D721Med (cell line): ENCODE results near the gene LRRC1.

Experiments
- DNase-seq: peaks from one replicate; pipeline ENCODE4 v3.0.0; 2011; ENCODE audit warnings: low spot score; ENCODE audit not compliant: insufficient read length
- FAIRE-seq: peaks from 2 replicates; lab custom pipeline; 2011; peaks lifted over from hg19 to GRCh38; lab: Jason Lieb, UNC
- TF ChIP-seq, protein P1 (sequence below): IDR thresholded peaks from 2 replicates; pipeline ENCODE4 v1.5.1; 2012; ENCODE audit warnings: mild to moderate bottlenecking, control low read depth; ENCODE audit not compliant: insufficient read depth; ENCODE audit errors: missing control alignments

The LRRC1 gene

DNA sequence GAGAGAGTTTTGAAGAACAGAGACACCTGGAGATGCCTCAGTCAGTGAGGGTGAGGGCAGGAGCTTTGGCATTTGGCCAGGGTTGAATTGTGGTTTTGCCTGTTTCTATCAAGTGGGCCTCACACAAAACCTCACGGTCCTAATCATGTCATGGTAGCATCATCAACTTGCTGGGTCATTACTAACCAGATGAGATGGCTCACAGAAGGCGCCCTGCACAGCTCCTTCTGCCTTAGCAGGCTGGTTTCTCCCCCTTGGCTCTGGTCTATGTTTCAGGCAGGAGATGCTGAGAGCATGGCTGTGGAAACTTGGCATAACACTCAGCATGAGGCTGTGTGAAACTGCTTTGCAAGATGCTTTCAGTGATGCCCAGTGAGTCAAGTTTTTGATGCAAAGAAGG, 99.3 kb downstream of the LRRC1 start:
- DNase-seq, result no peak
- FAIRE-seq, result no peak
- TF ChIP-seq, protein P1, sequence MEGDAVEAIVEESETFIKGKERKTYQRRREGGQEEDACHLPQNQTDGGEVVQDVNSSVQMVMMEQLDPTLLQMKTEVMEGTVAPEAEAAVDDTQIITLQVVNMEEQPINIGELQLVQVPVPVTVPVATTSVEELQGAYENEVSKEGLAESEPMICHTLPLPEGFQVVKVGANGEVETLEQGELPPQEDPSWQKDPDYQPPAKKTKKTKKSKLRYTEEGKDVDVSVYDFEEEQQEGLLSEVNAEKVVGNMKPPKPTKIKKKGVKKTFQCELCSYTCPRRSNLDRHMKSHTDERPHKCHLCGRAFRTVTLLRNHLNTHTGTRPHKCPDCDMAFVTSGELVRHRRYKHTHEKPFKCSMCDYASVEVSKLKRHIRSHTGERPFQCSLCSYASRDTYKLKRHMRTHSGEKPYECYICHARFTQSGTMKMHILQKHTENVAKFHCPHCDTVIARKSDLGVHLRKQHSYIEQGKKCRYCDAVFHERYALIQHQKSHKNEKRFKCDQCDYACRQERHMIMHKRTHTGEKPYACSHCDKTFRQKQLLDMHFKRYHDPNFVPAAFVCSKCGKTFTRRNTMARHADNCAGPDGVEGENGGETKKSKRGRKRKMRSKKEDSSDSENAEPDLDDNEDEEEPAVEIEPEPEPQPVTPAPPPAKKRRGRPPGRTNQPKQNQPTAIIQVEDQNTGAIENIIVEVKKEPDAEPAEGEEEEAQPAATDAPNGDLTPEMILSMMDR, result no peak

DNA sequence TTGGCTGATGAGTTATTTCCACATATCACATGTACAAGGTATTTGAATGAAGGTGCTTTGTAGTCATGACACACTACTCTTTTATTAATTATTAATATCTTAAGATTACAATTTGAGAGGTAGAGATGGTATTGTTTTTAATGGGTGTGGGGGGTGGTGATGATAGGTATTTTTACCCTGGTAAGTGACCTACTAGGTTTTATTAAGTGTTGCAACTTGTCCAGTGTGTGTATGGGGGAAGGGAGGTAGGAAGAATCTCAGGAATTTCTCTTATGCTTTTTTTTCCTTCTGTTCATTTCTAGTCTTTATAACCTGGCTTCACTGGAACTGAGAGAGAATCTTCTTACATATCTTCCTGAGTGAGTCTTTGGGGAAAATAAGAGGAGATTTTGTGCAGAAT, 101.4 kb downstream of the LRRC1 start:
- no peak for FAIRE-seq
- DNase-seq, result no peak
- TF ChIP-seq, protein P1, result no peak

DNA sequence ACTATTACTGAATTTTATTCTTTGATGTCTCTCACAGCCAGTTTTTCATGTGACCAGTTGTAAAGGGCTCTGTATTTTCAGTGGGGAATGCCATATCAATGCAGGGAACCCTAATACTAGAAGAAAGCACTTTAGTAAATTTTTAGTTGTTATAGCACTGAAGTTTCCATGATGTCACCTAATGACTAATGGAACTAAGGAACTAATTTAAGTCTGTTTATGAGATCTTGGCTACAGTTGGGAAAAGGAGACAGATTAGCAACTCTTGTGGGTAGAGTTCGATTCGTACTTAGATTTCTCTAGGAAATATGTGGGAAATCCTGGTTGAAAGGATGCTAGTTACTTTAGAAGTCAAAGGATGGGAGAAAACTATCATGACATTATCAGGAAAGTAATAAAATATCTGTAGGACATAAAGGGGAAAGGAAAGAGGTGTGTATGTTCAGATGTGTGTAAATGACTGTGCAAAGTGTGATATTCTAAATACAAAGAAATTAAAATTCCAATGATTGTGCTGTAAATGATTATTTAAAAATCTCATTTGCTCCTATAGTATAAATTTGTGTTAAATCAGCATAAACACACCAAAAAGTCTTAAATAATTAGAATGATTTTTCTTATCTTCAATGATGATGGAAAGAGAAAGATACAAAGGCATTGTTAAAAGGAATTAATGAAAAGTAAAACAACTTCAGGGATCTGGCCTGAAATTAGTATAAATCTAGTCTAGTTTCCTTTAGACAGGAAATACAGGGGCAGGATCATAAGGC, 103.4 kb downstream of the LRRC1 start:
- FAIRE-seq, result no peak
- TF ChIP-seq, protein P1, result no peak

DNA sequence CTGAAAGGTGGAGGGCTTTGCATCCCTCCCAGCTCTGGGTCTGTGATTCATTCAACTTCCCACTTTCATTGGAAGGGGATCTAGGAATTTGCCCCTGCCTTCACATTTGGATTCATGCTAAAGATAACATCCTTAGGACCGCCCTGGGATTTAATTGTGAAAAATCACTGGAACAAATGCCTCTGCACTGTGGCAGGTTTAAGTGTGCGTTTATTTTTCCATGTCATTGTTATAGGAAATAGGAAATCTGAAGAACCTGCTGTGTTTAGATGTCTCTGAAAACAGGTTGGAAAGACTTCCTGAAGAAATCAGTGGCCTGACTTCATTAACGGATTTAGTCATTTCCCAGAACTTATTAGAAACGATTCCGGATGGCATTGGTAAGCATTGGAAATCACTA, 104.7 kb downstream of the LRRC1 start:
- FAIRE-seq (no peak), DNase-seq (no peak)
- TF ChIP-seq, protein P1, result no peak

More for the DNA sequence above, 103.4 kb downstream of the LRRC1 start:
- no peak for DNase-seq

DNA sequence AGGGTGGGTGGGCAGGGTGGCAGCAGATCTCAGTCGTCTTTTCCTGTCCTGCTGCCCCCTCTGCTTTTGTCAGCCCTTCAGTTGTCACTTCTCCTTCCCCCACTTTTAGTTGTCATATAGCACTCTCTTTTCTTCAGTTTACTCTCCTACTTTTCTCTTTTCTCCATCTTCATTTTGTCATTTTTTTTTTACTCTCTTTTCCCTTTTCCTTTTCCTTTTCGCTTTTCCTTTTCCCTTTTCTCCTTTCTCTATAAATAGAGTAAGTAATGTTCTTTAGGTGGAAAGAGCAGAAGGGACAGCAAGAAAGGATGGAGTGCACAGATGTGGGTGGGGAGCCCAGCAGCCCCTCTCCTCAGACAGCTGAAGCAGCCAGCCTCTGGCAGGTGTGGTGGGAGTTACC, 108.6 kb downstream of the LRRC1 start:
- DNase-seq (no peak), FAIRE-seq (no peak)
- TF ChIP-seq, protein P1, result no peak

DNA sequence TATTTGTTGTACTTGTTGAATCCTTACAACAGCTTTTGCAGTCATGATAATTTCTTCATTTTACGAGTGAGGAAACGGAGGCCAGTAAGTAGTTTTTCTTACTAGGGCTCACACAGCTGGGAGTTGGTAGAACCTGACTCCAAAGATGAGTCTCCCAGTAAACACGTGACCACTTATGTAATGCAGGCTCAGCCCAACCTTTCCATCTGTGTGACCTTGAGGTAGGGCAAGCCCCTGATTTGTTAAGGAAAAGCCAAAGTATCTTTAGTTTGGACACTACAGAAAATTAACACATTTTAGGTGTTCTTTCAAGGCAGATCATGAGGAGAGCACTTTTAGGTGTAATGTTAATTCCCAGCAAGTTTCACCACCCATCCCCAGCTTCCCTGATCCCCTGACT, 111.3 kb downstream of the LRRC1 start:
- DNase-seq, result no peak
- TF ChIP-seq, protein P1, result no peak
- no peak for FAIRE-seq

DNA sequence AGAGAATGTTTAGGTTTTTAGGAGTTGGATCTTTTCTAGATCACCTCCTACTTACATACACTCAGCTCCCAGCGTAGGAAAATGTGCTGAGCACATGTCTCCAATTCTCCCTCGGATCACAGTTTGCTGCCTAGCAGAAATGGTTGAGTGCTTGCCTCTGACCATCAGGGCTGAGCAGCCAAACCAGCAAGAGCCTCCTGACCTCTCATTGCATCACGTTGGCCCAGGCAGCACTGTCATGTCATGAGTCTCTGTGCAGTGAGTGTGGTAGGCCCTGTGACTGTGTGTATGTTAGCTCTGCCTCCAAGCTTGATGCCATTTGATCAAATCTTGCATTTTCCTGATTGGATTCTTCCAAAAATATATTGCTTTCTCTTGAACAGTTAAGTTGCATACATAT, 112.0 kb downstream of the LRRC1 start:
- TF ChIP-seq, protein P1, result no peak
- no peak for DNase-seq
- FAIRE-seq, result no peak
